ENCODE results near the gene PLEKHH1. TPM values are rescaled to one million over a fixed set of nuclear protein-coding genes. Genes with fewer than 3 reads are reported as not detected.
A peak's percentile ranks its signal among the peaks of the same experiment; 100 is the strongest.

Gene PLEKHH1
- total RNA-seq, 1 experiment from 2014 or later: 6.7 TPM

DNA sequence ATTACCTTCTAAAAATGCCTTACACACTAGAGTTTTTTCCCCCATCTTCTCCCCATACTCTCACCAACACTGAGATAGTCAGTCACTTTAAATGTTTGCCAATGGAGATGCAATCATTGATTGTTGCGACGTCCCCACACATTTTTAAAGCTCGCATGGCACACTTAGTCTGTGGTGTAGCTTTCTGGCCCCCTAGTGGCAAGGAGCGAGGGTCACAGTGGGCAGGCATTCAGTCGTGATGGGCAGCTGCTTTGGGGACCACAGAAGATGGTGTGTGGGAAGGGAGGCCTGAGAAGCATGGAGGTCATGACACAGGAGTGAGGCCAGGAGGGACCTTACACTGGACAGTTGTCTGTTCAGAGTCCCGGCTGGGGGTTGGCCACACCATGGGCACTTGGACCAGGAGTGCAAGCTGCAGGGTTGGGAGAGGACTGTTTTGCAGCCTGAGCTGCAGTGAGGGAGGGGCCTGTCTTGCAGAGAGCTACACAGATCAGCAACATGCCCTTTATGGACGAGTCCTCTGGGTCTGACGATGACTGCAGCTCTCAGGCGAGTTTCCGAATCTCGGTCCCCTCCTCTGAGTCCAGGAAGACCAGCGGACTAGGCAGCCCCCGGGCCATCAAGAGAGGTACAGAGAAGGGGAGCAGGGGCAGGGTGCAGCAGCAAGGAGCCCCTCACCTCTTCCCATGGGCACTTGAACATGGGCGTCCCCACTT lies 38.3 kb downstream of the PLEKHH1 start:
- POLR2A ChIA-PET: no interaction called here
- BruUV-seq (replicated peaks): no TSS peak
- intact Hi-C loops (cut with micrococcal nuclease; ENCODE audit: unreplicated experiment): loop anchor here (1.0 to 5.0 kb wide), 2 partner anchors 44 to 144 kb away; no protein-coding TSS in a partner anchor

GRCh38 chr14:67571991-67572323 lies 38.9 kb downstream of the PLEKHH1 start:
- ChIA-PET POLR2A (no interaction called here), CTCF (interaction anchor here (0.7 to 4.4 kb wide), 7 partner anchors 7 to 145 kb away, joined by 3 to 51 read pairs (median 3); no protein-coding TSS in a partner anchor)
- ATAC-seq (no peak), DNase-seq (ENCODE audit: low read depth, low spot score) (no peak)
- intact Hi-C loops (cut with micrococcal nuclease; ENCODE audit: unreplicated experiment) (loop anchor here (1.0 to 5.0 kb wide), 2 partner anchors 45 to 145 kb away; no protein-coding TSS in a partner anchor), in situ Hi-C loops (cut with HindIII; ENCODE audit: low pct_unique_long_range_greater_than_20kb, low sequenced_read_pairs) (no loop called here)
- H3K4me3 ChIP-seq (ENCODE audit: low read depth in 2 of 2, low read length in 2 of 2): no peak overlapping the region
- TF ChIP-seq TCF7L2 (IDR thresholded peaks at IDR 0.05; ENCODE audit: low read depth, low read length): no peak
- TF ChIP-seq POLR2AphosphoS5 (IDR thresholded peaks at IDR 0.05; ENCODE audit: low read depth, low read length): no peak
- TF ChIP-seq, protein P1, sequence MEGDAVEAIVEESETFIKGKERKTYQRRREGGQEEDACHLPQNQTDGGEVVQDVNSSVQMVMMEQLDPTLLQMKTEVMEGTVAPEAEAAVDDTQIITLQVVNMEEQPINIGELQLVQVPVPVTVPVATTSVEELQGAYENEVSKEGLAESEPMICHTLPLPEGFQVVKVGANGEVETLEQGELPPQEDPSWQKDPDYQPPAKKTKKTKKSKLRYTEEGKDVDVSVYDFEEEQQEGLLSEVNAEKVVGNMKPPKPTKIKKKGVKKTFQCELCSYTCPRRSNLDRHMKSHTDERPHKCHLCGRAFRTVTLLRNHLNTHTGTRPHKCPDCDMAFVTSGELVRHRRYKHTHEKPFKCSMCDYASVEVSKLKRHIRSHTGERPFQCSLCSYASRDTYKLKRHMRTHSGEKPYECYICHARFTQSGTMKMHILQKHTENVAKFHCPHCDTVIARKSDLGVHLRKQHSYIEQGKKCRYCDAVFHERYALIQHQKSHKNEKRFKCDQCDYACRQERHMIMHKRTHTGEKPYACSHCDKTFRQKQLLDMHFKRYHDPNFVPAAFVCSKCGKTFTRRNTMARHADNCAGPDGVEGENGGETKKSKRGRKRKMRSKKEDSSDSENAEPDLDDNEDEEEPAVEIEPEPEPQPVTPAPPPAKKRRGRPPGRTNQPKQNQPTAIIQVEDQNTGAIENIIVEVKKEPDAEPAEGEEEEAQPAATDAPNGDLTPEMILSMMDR (IDR thresholded peaks at IDR 0.05): no peak
- TF ChIP-seq SIN3A (IDR thresholded peaks at IDR 0.05; ENCODE audit: borderline replicate concordance, insufficient read depth, low read depth, low read length): no peak
- TF ChIP-seq REST (IDR thresholded peaks at IDR 0.05; ENCODE audit: insufficient read depth in 1 of 2, low read depth in 2 of 2, low read length in 1 of 2): no peak
- no peaks in the 10 kb centered on the region for H3K4me1 ChIP-seq (ENCODE audit: control insufficient read depth, insufficient read depth, low read length)
- no TSS peak for BruUV-seq (replicated peaks)
- no peaks in the 10 kb centered on the region for H3K27me3 ChIP-seq (ENCODE audit: control insufficient read depth, insufficient read depth, low read length)
- no peaks in the 10 kb centered on the region for H3K9me3 ChIP-seq (ENCODE audit: control insufficient read depth, insufficient read depth, low read depth, low read length)
- no peaks in the 10 kb centered on the region for H3K36me3 ChIP-seq (ENCODE audit: control insufficient read depth, insufficient read depth, low read length)
- no peak overlapping the region for H3K27ac ChIP-seq (ENCODE audit: low read length)

More for the DNA sequence above, 38.3 kb downstream of the PLEKHH1 start:
- H3K9me3 ChIP-seq (ENCODE audit: control insufficient read depth, insufficient read depth, low read depth, low read length): no peaks in the 10 kb centered on the region
- no peaks in the 10 kb centered on the region for H3K27me3 ChIP-seq (ENCODE audit: control insufficient read depth, insufficient read depth, low read length)
- no peak overlapping the region for H3K4me3 ChIP-seq (ENCODE audit: low read depth in 2 of 2, low read length in 2 of 2)
- DNase-seq (ENCODE audit: low read depth, low spot score) (peak; percentile 30), ATAC-seq (peak; percentile 95)
- H3K27ac ChIP-seq (ENCODE audit: low read length): no peak overlapping the region
- no peak for TF ChIP-seq SIN3A (IDR thresholded peaks at IDR 0.05; ENCODE audit: borderline replicate concordance, insufficient read depth, low read depth, low read length)
- TF ChIP-seq, protein P1 (IDR thresholded peaks at IDR 0.05): peak; percentile 88
- no peak for TF ChIP-seq TCF7L2 (IDR thresholded peaks at IDR 0.05; ENCODE audit: low read depth, low read length)
- TF ChIP-seq POLR2AphosphoS5 (IDR thresholded peaks at IDR 0.05; ENCODE audit: low read depth, low read length): no peak
- no peak for TF ChIP-seq REST (IDR thresholded peaks at IDR 0.05; ENCODE audit: insufficient read depth in 1 of 2, low read depth in 2 of 2, low read length in 1 of 2)
- in situ Hi-C loops (cut with HindIII; ENCODE audit: low pct_unique_long_range_greater_than_20kb, low sequenced_read_pairs): no loop called here
- CTCF ChIA-PET: interaction anchor here (0.6 to 4.4 kb wide), 13 partner anchors 8 to 144 kb away, joined by 3 to 51 read pairs (median 4); no protein-coding TSS in a partner anchor
- no peaks in the 10 kb centered on the region for H3K36me3 ChIP-seq (ENCODE audit: control insufficient read depth, insufficient read depth, low read length)
- no peaks in the 10 kb centered on the region for H3K4me1 ChIP-seq (ENCODE audit: control insufficient read depth, insufficient read depth, low read length)

Measured in Panc1 (cell line).